ENCODE data around the gene MRPS35.

- TF ChIP-seq, protein P1, sequence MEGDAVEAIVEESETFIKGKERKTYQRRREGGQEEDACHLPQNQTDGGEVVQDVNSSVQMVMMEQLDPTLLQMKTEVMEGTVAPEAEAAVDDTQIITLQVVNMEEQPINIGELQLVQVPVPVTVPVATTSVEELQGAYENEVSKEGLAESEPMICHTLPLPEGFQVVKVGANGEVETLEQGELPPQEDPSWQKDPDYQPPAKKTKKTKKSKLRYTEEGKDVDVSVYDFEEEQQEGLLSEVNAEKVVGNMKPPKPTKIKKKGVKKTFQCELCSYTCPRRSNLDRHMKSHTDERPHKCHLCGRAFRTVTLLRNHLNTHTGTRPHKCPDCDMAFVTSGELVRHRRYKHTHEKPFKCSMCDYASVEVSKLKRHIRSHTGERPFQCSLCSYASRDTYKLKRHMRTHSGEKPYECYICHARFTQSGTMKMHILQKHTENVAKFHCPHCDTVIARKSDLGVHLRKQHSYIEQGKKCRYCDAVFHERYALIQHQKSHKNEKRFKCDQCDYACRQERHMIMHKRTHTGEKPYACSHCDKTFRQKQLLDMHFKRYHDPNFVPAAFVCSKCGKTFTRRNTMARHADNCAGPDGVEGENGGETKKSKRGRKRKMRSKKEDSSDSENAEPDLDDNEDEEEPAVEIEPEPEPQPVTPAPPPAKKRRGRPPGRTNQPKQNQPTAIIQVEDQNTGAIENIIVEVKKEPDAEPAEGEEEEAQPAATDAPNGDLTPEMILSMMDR (IDR thresholded peaks at IDR 0.05): no peak
- no peak for TF ChIP-seq POLR2A (IDR thresholded peaks at IDR 0.05)
These were observed 14.4 kb upstream of the MRPS35 start, which contains the start of gene REP15 for GRCh38 chr12:27696293-27696652.
